Mucosa of descending colon (tissue), 3 donors: Measurements from ENCODE around the gene ALDH1B1. TPM values are rescaled to one million over a fixed set of nuclear protein-coding genes. Genes with fewer than 3 reads are reported as not detected.

Source experiments
- ATAC-seq: fragments of 200-7000 bp; cut with Tn5 transposase; one replicate; pipeline ENCODE4 v1.9.1; 2020; ENCODE audit warnings: mild to moderate bottlenecking, moderate library complexity
- DNase-seq, 3 donors: peaks; one replicate each; pipeline ENCODE4 v3.0.0-alpha.2; 2020
- H3K36me3 ChIP-seq: fragments of 200-600 bp; one replicate; pipeline ENCODE4 v1.8.0; 2021; ENCODE audit warnings: low read depth, mild to moderate bottlenecking
- H3K4me1 ChIP-seq: fragments of 200-600 bp; one replicate; pipeline ENCODE4 v1.8.0; 2021; ENCODE audit warnings: low read depth, mild to moderate bottlenecking
- H3K4me3 ChIP-seq: fragments of 200-600 bp; one replicate; pipeline ENCODE4 v1.8.0; 2021; ENCODE audit warnings: mild to moderate bottlenecking
- H3K9me3 ChIP-seq: fragments of 200-600 bp; one replicate; pipeline ENCODE4 v1.8.0; 2021; ENCODE audit warnings: mild to moderate bottlenecking
- intact Hi-C, 2 donors: fragments of 100-400 bp; cut with DNase I in 1 of 2; cut with micrococcal nuclease in 1 of 2; formaldehyde crosslinking; loops; one replicate each; pipeline versions ENCODE4 v1.11.0 to v1.11.1; 2022; cut with DNase I, micrococcal nuclease
- total RNA-seq, 3 donors: library from RNA; stranded (reverse); fragmentation: NEBNext Ultra II Directional in 2 of 3; extraction: Animal tissue kit (Norgen Biotek cat#: 25700) in 2 of 3; gene quantifications; one replicate each; pipeline versions ENCODE4 v1.2.1 to v1.2.4, GENCODE V29; 2021 to 2023
- TF ChIP-seq, protein P1 (sequence below): fragments of 200-600 bp; IDR thresholded peaks from one replicate; pipeline ENCODE4 v1.8.0; 2022; ENCODE audit warnings: antibody characterized with exemption, mild to moderate bottlenecking
- donor health status: DM: no; HTN: no; CAD: no; lungs with moderate emphysema.
- donor health status: DM: no; HTN: no; CAD: no.
- donor health status: DM: no; HTN: yes; CAD: no.

The ALDH1B1 gene
- total RNA-seq, 3 donors from 2014 or later: 39.5 to 58.1 (median 52.5) TPM

GRCh38 chr9:38362852-38363588, 29.5 kb upstream of the ALDH1B1 start:
- TF ChIP-seq, protein P1, sequence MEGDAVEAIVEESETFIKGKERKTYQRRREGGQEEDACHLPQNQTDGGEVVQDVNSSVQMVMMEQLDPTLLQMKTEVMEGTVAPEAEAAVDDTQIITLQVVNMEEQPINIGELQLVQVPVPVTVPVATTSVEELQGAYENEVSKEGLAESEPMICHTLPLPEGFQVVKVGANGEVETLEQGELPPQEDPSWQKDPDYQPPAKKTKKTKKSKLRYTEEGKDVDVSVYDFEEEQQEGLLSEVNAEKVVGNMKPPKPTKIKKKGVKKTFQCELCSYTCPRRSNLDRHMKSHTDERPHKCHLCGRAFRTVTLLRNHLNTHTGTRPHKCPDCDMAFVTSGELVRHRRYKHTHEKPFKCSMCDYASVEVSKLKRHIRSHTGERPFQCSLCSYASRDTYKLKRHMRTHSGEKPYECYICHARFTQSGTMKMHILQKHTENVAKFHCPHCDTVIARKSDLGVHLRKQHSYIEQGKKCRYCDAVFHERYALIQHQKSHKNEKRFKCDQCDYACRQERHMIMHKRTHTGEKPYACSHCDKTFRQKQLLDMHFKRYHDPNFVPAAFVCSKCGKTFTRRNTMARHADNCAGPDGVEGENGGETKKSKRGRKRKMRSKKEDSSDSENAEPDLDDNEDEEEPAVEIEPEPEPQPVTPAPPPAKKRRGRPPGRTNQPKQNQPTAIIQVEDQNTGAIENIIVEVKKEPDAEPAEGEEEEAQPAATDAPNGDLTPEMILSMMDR: no peak
- intact Hi-C loops: loop anchor here in 1 of 2 donors (5.0 kb wide), 1 partner anchor 451 kb away; no protein-coding TSS in a partner anchor
- peak in 1 of 3 donors; percentile 37 for DNase-seq
- no peaks in the 10 kb centered on the region for H3K9me3 ChIP-seq
- no peak overlapping the region for H3K4me3 ChIP-seq
- ATAC-seq: peak; percentile 81
- no peaks in the 10 kb centered on the region for H3K4me1 ChIP-seq
- no peaks in the 10 kb centered on the region for H3K36me3 ChIP-seq

DNA sequence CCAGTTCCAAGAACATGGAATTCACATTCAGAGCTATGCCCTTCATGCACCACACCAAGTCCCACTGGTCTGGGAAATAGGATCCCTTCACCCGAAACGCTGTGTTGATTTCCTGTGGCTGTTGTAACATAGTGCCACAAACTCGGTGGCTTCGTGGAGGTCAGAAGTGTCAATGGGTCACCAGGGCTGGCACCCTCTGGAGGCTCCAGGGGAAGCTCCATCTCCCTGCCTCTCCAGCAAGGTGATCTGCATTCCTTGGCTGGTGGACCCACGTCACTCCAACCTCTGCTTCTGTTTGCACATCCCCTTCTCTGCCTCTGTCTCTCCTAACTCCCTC, 28.9 kb upstream of the ALDH1B1 start:
- no peaks in the 10 kb centered on the region for H3K4me1 ChIP-seq
- ATAC-seq (no peak), DNase-seq (no peak)
- H3K36me3 ChIP-seq: no peaks in the 10 kb centered on the region
- no peak overlapping the region for H3K4me3 ChIP-seq
- H3K9me3 ChIP-seq: no peaks in the 10 kb centered on the region
- intact Hi-C loops: loop anchor here in 1 of 2 donors (5.0 kb wide), 1 partner anchor 451 kb away; no protein-coding TSS in a partner anchor
- TF ChIP-seq, protein P1: no peak

DNA sequence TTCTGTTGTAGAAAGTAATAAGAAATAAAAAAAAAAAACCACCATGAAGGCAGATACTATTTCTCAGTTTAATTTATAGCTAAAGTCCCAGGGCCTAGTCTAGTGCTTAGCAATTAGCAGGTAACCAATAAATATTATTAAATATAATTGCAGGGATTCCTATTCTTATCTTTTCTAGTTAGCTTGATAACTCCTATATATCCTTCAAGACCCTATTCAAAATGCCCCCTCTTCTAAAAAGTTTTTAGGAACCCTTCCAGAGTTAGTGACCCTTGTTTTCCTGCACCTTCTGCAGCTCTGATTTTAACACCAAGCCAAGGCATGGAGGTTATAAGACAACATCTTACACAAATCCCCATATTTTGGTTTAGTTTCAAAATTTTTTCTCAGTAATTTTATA, 24.6 kb upstream of the ALDH1B1 start:
- H3K9me3 ChIP-seq: no peaks in the 10 kb centered on the region
- no peak overlapping the region for H3K4me3 ChIP-seq
- no peaks in the 10 kb centered on the region for H3K36me3 ChIP-seq
- DNase-seq (no peak), ATAC-seq (no peak)
- no peaks in the 10 kb centered on the region for H3K4me1 ChIP-seq
- TF ChIP-seq, protein P1: no peak
- intact Hi-C loops: no loop called here

DNA sequence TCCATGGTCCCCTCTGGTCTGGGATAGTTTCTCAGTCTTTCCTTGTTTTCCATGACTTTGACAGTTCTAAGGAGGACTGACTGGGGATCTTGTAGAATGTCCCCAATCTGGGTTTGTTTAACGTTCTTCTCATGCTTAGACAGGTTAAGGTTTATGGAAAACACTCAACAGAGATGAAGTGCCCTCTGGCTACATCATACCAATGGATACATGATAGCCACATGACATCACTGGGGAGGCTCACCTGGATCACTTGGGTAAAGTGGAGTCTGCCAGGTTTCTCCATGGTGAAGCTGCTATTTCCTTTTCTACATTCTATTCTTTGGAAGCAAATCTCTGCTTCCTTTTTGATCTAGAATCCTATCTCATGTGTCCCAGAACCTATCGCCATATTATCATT, 23.8 kb upstream of the ALDH1B1 start:
- H3K4me3 ChIP-seq: no peak overlapping the region
- H3K9me3 ChIP-seq: no peaks in the 10 kb centered on the region
- H3K36me3 ChIP-seq: no peaks in the 10 kb centered on the region
- no peaks in the 10 kb centered on the region for H3K4me1 ChIP-seq
- intact Hi-C loops: no loop called here
- DNase-seq (no peak), ATAC-seq (no peak)
- TF ChIP-seq, protein P1: no peak

DNA sequence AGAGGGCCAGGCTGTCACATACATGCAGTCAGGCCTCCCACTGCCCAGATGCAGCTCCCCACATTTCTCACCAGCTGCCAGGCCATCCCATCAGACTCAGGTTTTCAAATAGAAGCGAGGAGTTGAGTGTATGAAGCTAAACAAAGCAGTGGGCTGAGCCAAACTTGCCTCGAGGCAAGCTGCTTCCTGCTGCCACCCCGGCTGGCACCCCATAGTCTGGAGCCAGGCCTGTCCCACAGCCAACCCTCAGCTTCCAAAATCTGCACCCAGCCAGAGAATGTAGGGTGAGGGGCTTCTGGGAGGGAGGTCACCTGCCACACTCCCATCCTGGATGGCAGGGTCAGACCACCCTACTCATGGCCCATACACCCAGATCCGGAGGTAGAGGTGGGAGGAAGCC, 22.3 kb upstream of the ALDH1B1 start:
- intact Hi-C loops: no loop called here
- ATAC-seq: no peak
- H3K9me3 ChIP-seq: no peaks in the 10 kb centered on the region

More for the DNA sequence above, 22.3 kb upstream of the ALDH1B1 start:
- TF ChIP-seq, protein P1: no peak
- Histone ChIP-seq H3K4me3 (no peak overlapping the region), H3K36me3 (no peaks in the 10 kb centered on the region), H3K4me1 (no peaks in the 10 kb centered on the region)
- DNase-seq: no peak
